A673 (cell line): Measurements from ENCODE around the gene NUDT4B.
"Not testable (repeated sequence)": the region's sequence is repeated elsewhere in the genome, so short reads cannot be mapped to it uniquely, and the experiment has no call there.

Source experiments
- EZH2 ChIP-seq: fragments of 200-600 bp; sonication (generic); IDR thresholded peaks from 2 replicates; pipeline ENCODE4 v1.6.1; 2017; ENCODE audit warnings: borderline replicate concordance, low read depth, mild to moderate bottlenecking, mixed read lengths, antibody characterized with exemption, low read length; ENCODE audit not compliant: poor library complexity, severe bottlenecking
- TF ChIP-seq, protein P1 (sequence below): fragments of 300-800, 200-600 bp; sonication (generic); conservative IDR thresholded peaks from 2 replicates; pipeline ENCODE4 v1.5.1; 2017; ENCODE audit warnings: low read depth, mild to moderate bottlenecking, antibody characterized with exemption, low read length, moderate library complexity, mixed read lengths

DNA sequence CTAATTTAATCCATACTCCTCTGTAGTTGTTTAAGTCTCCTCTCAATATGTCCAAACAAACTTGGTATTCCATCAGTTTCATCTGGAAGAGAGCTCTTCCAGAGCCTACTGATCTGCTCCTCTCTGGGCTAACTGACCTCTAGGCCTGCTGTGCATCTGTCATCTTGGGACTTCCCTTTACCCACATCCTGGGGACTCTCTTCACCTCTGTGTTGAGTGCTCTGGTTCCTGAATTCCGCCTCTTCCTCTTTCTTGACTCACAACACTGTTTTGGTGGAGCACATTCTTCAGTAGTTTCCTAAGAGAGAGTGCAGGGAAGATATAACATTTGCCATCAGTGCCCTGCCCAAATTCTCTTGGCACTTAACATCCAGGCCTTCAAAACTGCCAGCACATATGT lies 13.0 kb upstream of the NUDT4B start:
- TF ChIP-seq, protein P1, sequence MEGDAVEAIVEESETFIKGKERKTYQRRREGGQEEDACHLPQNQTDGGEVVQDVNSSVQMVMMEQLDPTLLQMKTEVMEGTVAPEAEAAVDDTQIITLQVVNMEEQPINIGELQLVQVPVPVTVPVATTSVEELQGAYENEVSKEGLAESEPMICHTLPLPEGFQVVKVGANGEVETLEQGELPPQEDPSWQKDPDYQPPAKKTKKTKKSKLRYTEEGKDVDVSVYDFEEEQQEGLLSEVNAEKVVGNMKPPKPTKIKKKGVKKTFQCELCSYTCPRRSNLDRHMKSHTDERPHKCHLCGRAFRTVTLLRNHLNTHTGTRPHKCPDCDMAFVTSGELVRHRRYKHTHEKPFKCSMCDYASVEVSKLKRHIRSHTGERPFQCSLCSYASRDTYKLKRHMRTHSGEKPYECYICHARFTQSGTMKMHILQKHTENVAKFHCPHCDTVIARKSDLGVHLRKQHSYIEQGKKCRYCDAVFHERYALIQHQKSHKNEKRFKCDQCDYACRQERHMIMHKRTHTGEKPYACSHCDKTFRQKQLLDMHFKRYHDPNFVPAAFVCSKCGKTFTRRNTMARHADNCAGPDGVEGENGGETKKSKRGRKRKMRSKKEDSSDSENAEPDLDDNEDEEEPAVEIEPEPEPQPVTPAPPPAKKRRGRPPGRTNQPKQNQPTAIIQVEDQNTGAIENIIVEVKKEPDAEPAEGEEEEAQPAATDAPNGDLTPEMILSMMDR, result not testable (repeated sequence)
- not testable (repeated sequence) for TF ChIP-seq EZH2
